Caco-2 (cell line): ENCODE data around the gene AP1S3. TPM values are rescaled to one million over a fixed set of nuclear protein-coding genes. Genes with fewer than 3 reads are reported as not detected.
A peak's percentile ranks its signal among the peaks of the same experiment; 100 is the strongest.

Experiments used
- BruUV-seq: library from RNA; stranded (reverse); fragments of 400-500 nt; replicated peaks from 2 replicates; lab custom pipeline; 2021; lab: Mats Ljungman, UMichigan
- CTCF ChIA-PET: fragments of 300-600 bp; sonication (Branson Sonifier 250); formaldehyde crosslinking; loops from one replicate; lab custom pipeline; 2022; ENCODE audit warnings: antibody characterized with exemption; lab: Charles Lee
- POLR2A ChIA-PET: fragments of 300-600 bp; sonication (Branson Sonifier 250); formaldehyde crosslinking; loops from one replicate; lab custom pipeline; 2022; ENCODE audit warnings: antibody characterized with exemption; lab: Charles Lee
- DNase-seq, 2 experiments: peaks; one replicate each; pipeline versions ENCODE4 v3.0.0 to v3.0.0-alpha.2; 2020 to 2022
- H3K27me3 ChIP-seq: replicated peaks from 2 replicates; pipeline ENCODE4 v1.6.0; 2011; ENCODE audit warnings: low read length; ENCODE audit not compliant: control insufficient read depth, insufficient read depth
- H3K36me3 ChIP-seq: 2 replicates; pipeline ENCODE4 v1.5.1; 2011; ENCODE audit warnings: low read length; ENCODE audit not compliant: control insufficient read depth, insufficient read depth
- H3K4me1 ChIP-seq: fragments of 250-450 bp; sonication (Bioruptor Pico); 2 replicates; pipeline ENCODE4 v1.5.1; 2020; ENCODE audit warnings: mild to moderate bottlenecking
- H3K4me3 ChIP-seq: 2 replicates; pipeline ENCODE4 v1.5.1; 2011; ENCODE audit warnings: low read depth, mild to moderate bottlenecking, control low read depth, low read length
- H3K9me3 ChIP-seq: fragments of 250-450 bp; sonication (Bioruptor Pico); 2 replicates; pipeline ENCODE4 v1.5.1; 2020; ENCODE audit warnings: mild to moderate bottlenecking, moderate library complexity
- H3K27ac Mint-ChIP-seq: one replicate; pipeline ENCODE4 v1.8.0; 2022; ENCODE audit warnings: mixed read lengths; ENCODE audit not compliant: unreplicated experiment
- H3K27me3 Mint-ChIP-seq: one replicate; pipeline ENCODE4 v1.8.0; 2022; ENCODE audit warnings: mixed read lengths; ENCODE audit not compliant: insufficient read depth, unreplicated experiment
- H3K36me3 Mint-ChIP-seq: one replicate; pipeline ENCODE4 v1.8.0; 2022; ENCODE audit warnings: mild to moderate bottlenecking, mixed read lengths; ENCODE audit not compliant: insufficient read depth, unreplicated experiment
- H3K4me1 Mint-ChIP-seq: one replicate; pipeline ENCODE4 v1.8.0; 2022; ENCODE audit warnings: low read depth, mixed read lengths; ENCODE audit not compliant: unreplicated experiment
- H3K4me3 Mint-ChIP-seq: one replicate; pipeline ENCODE4 v1.8.0; 2022; ENCODE audit warnings: mild to moderate bottlenecking, moderate library complexity, mixed read lengths; ENCODE audit not compliant: unreplicated experiment
- H3K9me3 Mint-ChIP-seq: one replicate; pipeline ENCODE4 v1.8.0; 2022; ENCODE audit warnings: mixed read lengths; ENCODE audit not compliant: unreplicated experiment
- intact Hi-C: fragments of 100-400 bp; cut with micrococcal nuclease; formaldehyde crosslinking; loops from one replicate; pipeline ENCODE4 v1.10.0; 2022; ENCODE audit not compliant: unreplicated experiment
- total RNA-seq: library from RNA; stranded (reverse); gene quantifications from 2 replicates; pipeline ENCODE4 v1.2.3, GENCODE V29; 2022
- TF ChIP-seq, protein P1 (sequence below), 2 experiments: fragments of 200-600 bp in 1 of 2; IDR thresholded peaks; 1 replicate in 1 of 2; 2 replicates in 1 of 2; pipeline versions ENCODE4 v1.5.1 to v1.8.0; 2011 to 2022; ENCODE audit warnings: antibody characterized with exemption in 1 of 2, control low read depth in 1 of 2, inconsistent platforms in 1 of 2, low read depth in 1 of 2, low read length in 1 of 2, mild to moderate bottlenecking in 1 of 2, moderate library complexity in 1 of 2; ENCODE audit not compliant: insufficient read depth in 1 of 2, severe bottlenecking in 1 of 2, unreplicated experiment in 1 of 2

The AP1S3 gene
- total RNA-seq, 1 experiment from 2014 or later: 180 TPM

DNA sequence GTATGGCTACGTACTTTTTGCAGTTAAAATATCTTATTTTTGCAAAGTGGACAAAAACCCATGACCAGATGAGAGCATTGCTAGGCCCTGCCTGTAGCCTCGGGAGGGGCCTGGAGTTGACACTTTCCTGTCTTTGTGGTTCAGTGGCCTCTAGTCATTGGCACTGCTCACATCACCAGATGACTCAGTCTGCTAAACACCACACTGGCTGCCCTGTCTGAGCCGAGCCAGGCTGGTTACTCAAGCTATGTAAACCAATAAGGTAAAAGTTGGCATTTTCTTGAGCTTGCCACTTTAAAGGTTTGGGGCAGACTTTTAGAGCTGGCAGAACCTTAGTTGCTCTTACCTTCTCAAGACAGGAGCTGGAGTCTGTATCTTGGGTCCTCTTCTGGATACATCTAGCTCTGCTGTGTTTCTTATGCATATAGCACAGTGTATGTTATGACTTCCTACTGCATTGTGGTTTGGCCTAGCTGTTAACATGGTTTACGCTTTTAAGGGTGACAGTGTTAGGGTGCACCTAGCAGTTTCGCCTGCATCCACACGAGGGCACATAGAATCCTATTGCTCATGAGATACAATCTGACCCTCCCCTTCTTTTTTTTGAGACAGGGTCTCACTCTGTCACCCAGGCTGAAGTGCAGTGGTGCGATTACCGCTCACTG, 76.4 kb downstream of the AP1S3 start:
- ChIA-PET POLR2A (no interaction called here), CTCF (interaction anchor here (0.5 to 2.7 kb wide), 3 partner anchors 37 to 99 kb away, joined by 4 to 19 read pairs (median 15); no protein-coding TSS in a partner anchor)
- Histone ChIP-seq H3K4me1 (peaks cover 42% of the 10 kb centered on the region), H3K9me3 (no peaks in the 10 kb centered on the region), H3K4me3 (no peak overlapping the region), H3K36me3 (no peaks in the 10 kb centered on the region), H3K27me3 (no peaks in the 10 kb centered on the region)
- Mint-ChIP-seq H3K4me1 (peaks cover 48% of the 10 kb centered on the region), H3K4me3 (no peak overlapping the region), H3K27me3 (no peaks in the 10 kb centered on the region), H3K9me3 (no peaks in the 10 kb centered on the region), H3K27ac (peak overlapping the region; percentile 94), H3K36me3 (peaks cover 82% of the 10 kb centered on the region)
- no TSS peak for BruUV-seq
- intact Hi-C loops: loop anchor here (1.0 kb wide), 2 partner anchors 34 to 100 kb away; no protein-coding TSS in a partner anchor
- DNase-seq: no peak
- TF ChIP-seq, protein P1, sequence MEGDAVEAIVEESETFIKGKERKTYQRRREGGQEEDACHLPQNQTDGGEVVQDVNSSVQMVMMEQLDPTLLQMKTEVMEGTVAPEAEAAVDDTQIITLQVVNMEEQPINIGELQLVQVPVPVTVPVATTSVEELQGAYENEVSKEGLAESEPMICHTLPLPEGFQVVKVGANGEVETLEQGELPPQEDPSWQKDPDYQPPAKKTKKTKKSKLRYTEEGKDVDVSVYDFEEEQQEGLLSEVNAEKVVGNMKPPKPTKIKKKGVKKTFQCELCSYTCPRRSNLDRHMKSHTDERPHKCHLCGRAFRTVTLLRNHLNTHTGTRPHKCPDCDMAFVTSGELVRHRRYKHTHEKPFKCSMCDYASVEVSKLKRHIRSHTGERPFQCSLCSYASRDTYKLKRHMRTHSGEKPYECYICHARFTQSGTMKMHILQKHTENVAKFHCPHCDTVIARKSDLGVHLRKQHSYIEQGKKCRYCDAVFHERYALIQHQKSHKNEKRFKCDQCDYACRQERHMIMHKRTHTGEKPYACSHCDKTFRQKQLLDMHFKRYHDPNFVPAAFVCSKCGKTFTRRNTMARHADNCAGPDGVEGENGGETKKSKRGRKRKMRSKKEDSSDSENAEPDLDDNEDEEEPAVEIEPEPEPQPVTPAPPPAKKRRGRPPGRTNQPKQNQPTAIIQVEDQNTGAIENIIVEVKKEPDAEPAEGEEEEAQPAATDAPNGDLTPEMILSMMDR (IDR thresholded peaks at IDR 0.05; ENCODE audit: insufficient read depth in 1 of 2, low read depth in 1 of 2, low read length in 1 of 2, severe bottlenecking in 1 of 2, unreplicated experiment in 1 of 2): no peak

DNA sequence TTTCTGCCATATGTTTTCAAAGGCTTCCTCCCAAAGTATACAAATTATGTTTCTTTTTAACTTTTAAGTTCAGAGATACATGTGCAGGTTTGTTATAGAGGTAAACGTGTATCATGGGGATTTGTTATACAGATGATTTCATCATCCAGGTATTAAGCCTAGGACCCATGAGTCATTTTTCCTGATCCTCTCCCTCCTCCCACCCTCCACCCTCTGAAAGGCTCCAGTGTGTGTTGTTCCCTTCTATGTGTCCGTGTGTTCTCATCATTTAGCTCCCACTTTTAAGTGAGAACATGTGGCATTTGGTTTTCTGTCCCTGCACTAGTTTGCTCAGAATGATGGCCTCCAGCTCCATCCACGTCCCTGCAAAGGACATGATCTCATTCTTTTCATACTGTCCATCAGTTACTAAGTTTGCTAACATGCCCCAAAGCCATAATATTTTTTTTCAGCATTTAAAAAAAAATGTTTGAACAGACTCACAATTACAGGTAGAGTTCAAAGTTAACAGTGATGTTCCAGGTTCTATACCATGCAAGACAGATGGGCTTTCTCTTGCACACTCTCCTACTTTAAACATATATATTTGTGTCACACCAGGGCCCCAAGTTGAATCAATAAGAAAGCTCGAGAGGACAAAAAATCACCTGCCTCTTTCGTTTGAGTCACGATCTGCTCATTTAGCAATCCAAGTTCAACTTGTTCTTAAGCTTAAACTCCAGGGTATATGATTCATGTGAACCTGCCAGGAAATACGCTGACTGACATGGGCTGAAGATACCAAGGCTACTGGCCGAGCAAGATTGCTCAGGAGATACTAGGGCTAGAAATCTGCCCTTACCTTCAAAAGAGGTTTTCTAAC, 77.6 kb downstream of the AP1S3 start:
- H3K4me1 ChIP-seq: peaks cover 42% of the 10 kb centered on the region
- no peaks in the 10 kb centered on the region for H3K9me3 ChIP-seq
- ChIA-PET POLR2A (interaction anchor here (0.8 to 1.0 kb wide), 2 partner anchors 78 to 118 kb away, joined by 3 to 8 read pairs; no protein-coding TSS in a partner anchor), CTCF (interaction anchor here (0.7 to 2.7 kb wide), 6 partner anchors 9 to 101 kb away, joined by 3 to 19 read pairs (median 4); no protein-coding TSS in a partner anchor)
- Mint-ChIP-seq H3K9me3 (no peaks in the 10 kb centered on the region), H3K27me3 (no peaks in the 10 kb centered on the region), H3K27ac (peak overlapping the region; percentile 94), H3K36me3 (peaks cover 80% of the 10 kb centered on the region), H3K4me3 (peak overlapping the region; percentile 57), H3K4me1 (peaks cover 50% of the 10 kb centered on the region)
- TF ChIP-seq, protein P1 (IDR thresholded peaks at IDR 0.05; ENCODE audit: insufficient read depth in 1 of 2, low read depth in 1 of 2, low read length in 1 of 2, severe bottlenecking in 1 of 2, unreplicated experiment in 1 of 2): no peak
- intact Hi-C loops: loop anchor here (1.0 kb wide), 5 partner anchors 15 to 102 kb away; no protein-coding TSS in a partner anchor
- no peak overlapping the region for H3K4me3 ChIP-seq
- DNase-seq: peak; percentile 61 to 71
- H3K27me3 ChIP-seq: no peaks in the 10 kb centered on the region
- TSS peak; percentile 76 for BruUV-seq
- H3K36me3 ChIP-seq: no peaks in the 10 kb centered on the region

DNA sequence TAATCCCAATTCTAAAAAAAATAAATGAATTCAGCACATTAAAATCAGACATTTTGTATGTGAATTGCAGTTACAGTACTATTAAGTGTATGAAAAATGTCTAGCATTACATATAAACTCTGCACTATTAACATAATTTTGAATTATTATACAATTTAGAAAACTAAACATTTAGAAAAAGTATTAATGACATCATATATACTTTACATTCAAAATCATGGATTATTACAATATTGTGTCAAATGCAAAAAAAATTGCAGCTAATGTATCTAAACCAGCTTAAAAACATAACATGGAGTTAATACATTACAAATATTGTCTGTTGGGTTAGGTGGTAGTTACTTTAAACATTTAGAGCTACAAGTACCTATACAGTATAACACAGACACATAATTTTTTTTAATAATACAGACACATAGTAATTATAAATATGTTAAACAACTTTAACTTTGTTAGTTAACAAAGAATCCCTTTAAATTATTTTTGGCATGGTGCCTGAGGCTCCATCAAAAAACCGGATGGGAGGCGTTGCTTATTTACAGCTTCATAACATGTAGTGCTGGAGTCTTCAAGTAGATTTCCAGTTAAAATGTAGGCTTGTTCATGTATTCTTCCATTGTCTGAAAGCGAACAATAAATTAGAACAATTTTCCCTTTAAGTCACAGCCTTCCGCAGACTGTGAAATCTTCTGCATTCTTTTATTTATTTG, 79.1 kb downstream of the AP1S3 start:
- no peak overlapping the region for H3K4me3 Mint-ChIP-seq
- no peaks in the 10 kb centered on the region for H3K27me3 ChIP-seq
- no peak overlapping the region for H3K4me3 ChIP-seq
- TF ChIP-seq, protein P1 (IDR thresholded peaks at IDR 0.05; ENCODE audit: insufficient read depth in 1 of 2, low read depth in 1 of 2, low read length in 1 of 2, severe bottlenecking in 1 of 2, unreplicated experiment in 1 of 2): no peak
- peak overlapping the region; percentile 94 for H3K27ac Mint-ChIP-seq
- no peak for DNase-seq
- H3K4me1 ChIP-seq: peaks cover 38% of the 10 kb centered on the region
- no TSS peak for BruUV-seq
- no peaks in the 10 kb centered on the region for H3K9me3 ChIP-seq
- H3K4me1 Mint-ChIP-seq: peaks cover 50% of the 10 kb centered on the region
- CTCF ChIA-PET: no interaction called here
- POLR2A ChIA-PET: no interaction called here
- H3K36me3 ChIP-seq: no peaks in the 10 kb centered on the region
- no peaks in the 10 kb centered on the region for H3K27me3 Mint-ChIP-seq
- peaks cover 80% of the 10 kb centered on the region for H3K36me3 Mint-ChIP-seq
- intact Hi-C loops: no loop called here
- no peaks in the 10 kb centered on the region for H3K9me3 Mint-ChIP-seq
